CD14-positive monocyte (primary cell): ENCODE measurements around the gene FFAR3. TPM values are rescaled to one million over a fixed set of nuclear protein-coding genes. Genes with fewer than 3 reads are reported as not detected.

ENCODE experiments used
- DNase-seq, 3 donors: peaks; one replicate each; pipeline ENCODE4 v3.0.0-alpha.2; 2011 to 2022
- H2AFZ ChIP-seq: 2 replicates; pipeline ENCODE4 v1.6.0; 2012; ENCODE audit warnings: mild to moderate bottlenecking, low read depth, low read length, inconsistent platforms; ENCODE audit not compliant: insufficient read depth, poor library complexity, severe bottlenecking
- H3K27ac ChIP-seq, 2 donors: 1 replicate in 1 of 2; 2 replicates in 1 of 2; pipeline ENCODE4 v1.5.1; 2012 to 2013; ENCODE audit warnings: low read length in 2 of 2, control low read depth in 1 of 2, inconsistent platforms in 1 of 2, low read depth in 1 of 2, mild to moderate bottlenecking in 1 of 2
- H3K27me3 ChIP-seq, 2 donors: one replicate each; pipeline versions ENCODE4 v1.6.0 to v1.6.1; 2011 to 2013; ENCODE audit warnings: low read length in 2 of 2; ENCODE audit not compliant: control insufficient read depth in 2 of 2, insufficient read depth in 2 of 2
- H3K36me3 ChIP-seq, 2 donors: replicated peaks in 1 of 2; 1 replicate in 1 of 2; 2 replicates in 1 of 2; pipeline versions ENCODE4 v1.5.1 to v1.6.1; 2012 to 2013; ENCODE audit warnings: low read length in 2 of 2, control low read depth in 1 of 2, inconsistent platforms in 1 of 2, mild to moderate bottlenecking in 1 of 2; ENCODE audit not compliant: insufficient read depth in 2 of 2, control insufficient read depth in 1 of 2
- H3K4me1 ChIP-seq, 2 donors: 1 replicate in 1 of 2; 2 replicates in 1 of 2; pipeline versions ENCODE4 v1.5.1 to v1.6.1; 2012 to 2013; ENCODE audit warnings: low read length in 2 of 2, control low read depth in 1 of 2, inconsistent platforms in 1 of 2, mild to moderate bottlenecking in 1 of 2, moderate library complexity in 1 of 2; ENCODE audit not compliant: insufficient read depth in 2 of 2, control insufficient read depth in 1 of 2
- H3K4me2 ChIP-seq: replicated peaks from 2 replicates; pipeline ENCODE3; 2012; ENCODE audit warnings: low read length, moderate library complexity, mild to moderate bottlenecking; ENCODE audit not compliant: poor library complexity, severe bottlenecking; ENCODE audit errors: extremely low read depth
- H3K4me3 ChIP-seq, 3 experiments: fragments of 200-600 bp in 1 of 3; sonication (generic) in 1 of 3; replicated peaks in 1 of 3; 1 replicate in 2 of 3; 2 replicates in 1 of 3; pipeline ENCODE4 v1.5.1; 2011 to 2013; ENCODE audit warnings: low read length in 3 of 3, mild to moderate bottlenecking in 3 of 3, control low read depth in 2 of 3, low read depth in 2 of 3, inconsistent platforms in 1 of 3, moderate library complexity in 1 of 3
- H3K79me2 ChIP-seq: 2 replicates; pipeline ENCODE4 v1.6.0; 2012; ENCODE audit warnings: mild to moderate bottlenecking, control low read depth, inconsistent platforms, low read length, moderate library complexity; ENCODE audit not compliant: insufficient read depth
- H3K9ac ChIP-seq: 2 replicates; pipeline ENCODE4 v1.6.0; 2017; ENCODE audit warnings: low read length, mild to moderate bottlenecking; ENCODE audit not compliant: insufficient read depth, poor library complexity, severe bottlenecking
- H3K9me3 ChIP-seq, 2 donors: replicated peaks in 1 of 2; 1 replicate in 1 of 2; 2 replicates in 1 of 2; pipeline versions ENCODE4 v1.5.1 to v1.6.1; 2012 to 2013; ENCODE audit warnings: low read length in 2 of 2, control low read depth in 1 of 2; ENCODE audit not compliant: control insufficient read depth in 1 of 2, insufficient read depth in 1 of 2
- H4K20me1 ChIP-seq: 2 replicates; pipeline ENCODE4 v1.6.0; 2012; ENCODE audit warnings: mild to moderate bottlenecking, low read length, control low read depth, moderate library complexity; ENCODE audit not compliant: insufficient read depth
- H3K27ac Mint-ChIP-seq, 7 donors: one replicate each; pipeline ENCODE4 v1.8.0; 2020; ENCODE audit warnings: mild to moderate bottlenecking in 7 of 7, mixed read lengths in 7 of 7, moderate library complexity in 6 of 7, inconsistent platforms in 2 of 7
- H3K27me3 Mint-ChIP-seq, 3 donors: one replicate each; pipeline ENCODE4 v1.8.0; 2021 to 2022; ENCODE audit warnings: low read depth in 3 of 3, mild to moderate bottlenecking in 3 of 3, mixed read lengths in 3 of 3, moderate library complexity in 3 of 3, inconsistent platforms in 1 of 3
- H3K36me3 Mint-ChIP-seq, 2 donors: one replicate each; pipeline ENCODE4 v1.8.0; 2020; ENCODE audit warnings: mixed read lengths in 2 of 2, inconsistent platforms in 1 of 2, mild to moderate bottlenecking in 1 of 2
- H3K4me1 Mint-ChIP-seq: one replicate; pipeline ENCODE4 v1.8.0; 2020; ENCODE audit warnings: mild to moderate bottlenecking, mixed read lengths
- H3K4me3 Mint-ChIP-seq, 2 donors: one replicate each; pipeline ENCODE4 v1.8.0; 2020; ENCODE audit warnings: mild to moderate bottlenecking in 2 of 2, mixed read lengths in 2 of 2, moderate library complexity in 1 of 2
- H3K9me3 Mint-ChIP-seq, 7 donors: one replicate each; pipeline ENCODE4 v1.8.0; 2020 to 2022; ENCODE audit warnings: mixed read lengths in 7 of 7, mild to moderate bottlenecking in 6 of 7, moderate library complexity in 6 of 7, inconsistent platforms in 2 of 7
- WGBS: methylation state at CpG from one replicate; pipeline ENCODE4 v1.1.5; 2013; ENCODE audit warnings: missing lambda C conversion rate; ENCODE audit not compliant: insufficient coverage; 5-methylcytosine and 5-hydroxymethylcytosine counted together
- intact Hi-C, 2 donors: fragments of 100-400 bp; cut with micrococcal nuclease; formaldehyde crosslinking; loops; one replicate each; pipeline versions ENCODE4 v1.15.0 to v1.15.1; 2023
- polyA plus RNA-seq, 3 donors: library from polyadenylated mRNA; depleted of rRNA in 1 of 3; unstranded in 2 of 3; stranded (reverse) in 1 of 3; fragments of 300-500 nt in 2 of 3; fragments of >200 nt in 1 of 3; fragmentation: Illumina TruSeq in 2 of 3; gene quantifications; 1 replicate in 2 of 3; 2 replicates in 1 of 3; pipeline ENCODE4 v1.2.3, GENCODE V29; 2012 to 2021
- TF ChIP-seq, protein P1 (sequence below): fragments of 200-600 bp; IDR thresholded peaks from one replicate; pipeline ENCODE4 v1.8.0; 2022; ENCODE audit warnings: antibody characterized with exemption, mild to moderate bottlenecking

The FFAR3 gene
- polyA plus RNA-seq, 3 donors = 1.2 to 17.9 (median 1.2) TPM

DNA sequence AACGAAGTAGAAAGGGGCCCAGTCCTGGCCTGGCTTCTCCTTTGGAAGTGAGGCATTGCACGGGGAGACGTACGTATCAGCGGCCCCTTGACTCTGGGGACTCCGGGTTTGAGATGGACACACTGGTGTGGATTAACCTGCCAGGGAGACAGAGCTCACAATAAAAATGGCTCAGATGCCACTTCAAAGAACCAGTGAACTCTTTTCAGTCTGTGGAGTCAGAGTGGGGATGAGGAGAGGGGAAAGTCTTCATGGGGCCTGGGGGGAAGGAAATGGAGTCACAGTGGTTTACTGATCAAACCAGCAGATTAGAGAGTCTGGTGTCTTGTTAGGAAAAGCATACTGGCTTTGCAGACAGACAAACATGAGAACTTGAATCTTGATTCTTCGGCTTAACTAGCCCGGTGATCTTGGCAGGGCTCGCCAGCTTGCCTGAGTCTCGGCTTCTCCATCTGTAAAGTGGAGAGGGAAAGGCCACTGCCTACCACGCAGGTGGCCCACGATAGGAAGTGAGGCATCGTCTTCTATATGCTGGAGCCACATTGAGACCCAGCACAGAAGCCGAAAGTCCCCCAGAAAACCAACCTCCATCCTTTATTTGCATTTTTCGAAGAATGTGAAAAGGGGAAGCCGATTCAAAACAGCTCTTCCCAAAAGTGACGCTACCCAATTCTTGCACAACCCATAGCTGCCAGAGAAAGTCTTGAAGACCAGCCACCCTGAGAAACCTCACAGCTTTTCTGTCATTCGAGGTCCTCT is 10.9 kb upstream of the FFAR3 start, which contains the start of gene FFAR1:
Gene FFAR1 (plus strand): TSS at position 732 of the 759 bp plus-strand sequence. CDS start 3,650 bp downstream, outside the sequence.
- TF ChIP-seq, protein P1, sequence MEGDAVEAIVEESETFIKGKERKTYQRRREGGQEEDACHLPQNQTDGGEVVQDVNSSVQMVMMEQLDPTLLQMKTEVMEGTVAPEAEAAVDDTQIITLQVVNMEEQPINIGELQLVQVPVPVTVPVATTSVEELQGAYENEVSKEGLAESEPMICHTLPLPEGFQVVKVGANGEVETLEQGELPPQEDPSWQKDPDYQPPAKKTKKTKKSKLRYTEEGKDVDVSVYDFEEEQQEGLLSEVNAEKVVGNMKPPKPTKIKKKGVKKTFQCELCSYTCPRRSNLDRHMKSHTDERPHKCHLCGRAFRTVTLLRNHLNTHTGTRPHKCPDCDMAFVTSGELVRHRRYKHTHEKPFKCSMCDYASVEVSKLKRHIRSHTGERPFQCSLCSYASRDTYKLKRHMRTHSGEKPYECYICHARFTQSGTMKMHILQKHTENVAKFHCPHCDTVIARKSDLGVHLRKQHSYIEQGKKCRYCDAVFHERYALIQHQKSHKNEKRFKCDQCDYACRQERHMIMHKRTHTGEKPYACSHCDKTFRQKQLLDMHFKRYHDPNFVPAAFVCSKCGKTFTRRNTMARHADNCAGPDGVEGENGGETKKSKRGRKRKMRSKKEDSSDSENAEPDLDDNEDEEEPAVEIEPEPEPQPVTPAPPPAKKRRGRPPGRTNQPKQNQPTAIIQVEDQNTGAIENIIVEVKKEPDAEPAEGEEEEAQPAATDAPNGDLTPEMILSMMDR = no peak
- Histone ChIP-seq H3K79me2 (no peaks in the 10 kb centered on the region), H3K4me1 (peaks cover 31 to 39% of the 10 kb centered on the region in 2 donors), H2AFZ (peak within 1 kb of the TSS; percentile 48), H3K4me2 (peak within 1 kb of the TSS; percentile 61), H3K36me3 (no peaks in the 10 kb centered on the region), H3K4me3 (peak within 1 kb of the TSS in 1 of 3 experiments; percentile 45), H3K27me3 (no peaks in the 10 kb centered on the region), H3K9ac (peak within 1 kb of the TSS; percentile 55), H4K20me1 (no peaks in the 10 kb centered on the region), H3K9me3 (no peaks in the 10 kb centered on the region), H3K27ac (peak within 1 kb of the TSS; percentile 63 to 86)
- H3K27me3 Mint-ChIP-seq = peaks cover 1 to 24% (median 9%) of the 10 kb centered on the region in 3 donors
- H3K9me3 Mint-ChIP-seq = peaks cover 0 to 2% (median 0%) of the 10 kb centered on the region in 7 donors
- peaks cover 37% of the 10 kb centered on the region for H3K4me1 Mint-ChIP-seq
- 21% methylated on average over 10 of the region's 18 CpGs for WGBS
- peak within 1 kb of the TSS; percentile 88 to 98 (median 95) for H3K27ac Mint-ChIP-seq
- intact Hi-C loops = loop anchor here (2.0 to 10.0 kb wide), 2 partner anchors 19 to 153 kb away; partner anchors contain the start of gene CD22 (in 1 of the 2)
- peak within 1 kb of the TSS; percentile 39 to 82 for H3K4me3 Mint-ChIP-seq
- peaks cover 4 to 5% of the 10 kb centered on the region in 2 donors for H3K36me3 Mint-ChIP-seq
- peak; percentile 91 to 95 (median 91) for DNase-seq

DNA sequence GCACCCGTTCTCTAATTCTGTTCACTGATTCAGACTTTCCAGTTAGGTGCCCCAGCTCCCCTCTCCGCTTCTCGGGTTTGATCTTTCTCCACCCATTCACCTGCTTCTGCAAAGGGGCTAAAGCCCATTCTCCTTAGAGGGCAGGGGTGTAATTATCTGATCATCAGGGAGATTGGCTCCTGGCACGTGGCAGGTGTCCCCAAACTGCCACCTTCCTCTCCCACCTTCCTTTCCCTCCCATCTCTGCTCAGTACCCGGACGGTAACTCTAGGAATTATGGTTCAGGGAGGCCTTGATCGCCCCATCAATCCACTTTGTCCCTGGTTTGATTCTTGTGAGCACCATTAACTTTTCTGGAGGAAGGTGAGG is 10.3 kb upstream of the FFAR3 start:
- peaks cover 41% of the 10 kb centered on the region for H3K4me1 Mint-ChIP-seq
- peak overlapping the region; percentile 88 to 98 (median 95) for H3K27ac Mint-ChIP-seq
- no peak overlapping the region for H3K4me3 ChIP-seq
- H3K9me3 Mint-ChIP-seq = peaks cover 0 to 2% (median 0%) of the 10 kb centered on the region in 7 donors
- H3K9ac ChIP-seq = no peak overlapping the region
- peak overlapping the region; percentile 63 to 86 for H3K27ac ChIP-seq
- peak overlapping the region in 1 of 2 donors; percentile 82 for H3K4me3 Mint-ChIP-seq
- peaks cover 4 to 5% of the 10 kb centered on the region in 2 donors for H3K36me3 Mint-ChIP-seq
- H3K4me1 ChIP-seq = peaks cover 34 to 43% of the 10 kb centered on the region in 2 donors
- peak overlapping the region; percentile 61 for H3K4me2 ChIP-seq
- no peak for DNase-seq
- H3K27me3 ChIP-seq = no peaks in the 10 kb centered on the region
- no peaks in the 10 kb centered on the region for H4K20me1 ChIP-seq
- no peaks in the 10 kb centered on the region for H3K79me2 ChIP-seq
- intact Hi-C loops = loop anchor here (2.0 to 10.0 kb wide), 2 partner anchors 19 to 153 kb away; partner anchors contain the start of gene CD22 (in 1 of the 2)
- H3K9me3 ChIP-seq = no peaks in the 10 kb centered on the region
- 63% methylated on average over 4 of the region's 7 CpGs for WGBS
- H3K27me3 Mint-ChIP-seq = peaks cover 1 to 23% (median 9%) of the 10 kb centered on the region in 3 donors
- H3K36me3 ChIP-seq = no peaks in the 10 kb centered on the region
- H2AFZ ChIP-seq = no peak overlapping the region
- TF ChIP-seq, protein P1 = no peak
